Neutrophil (primary cell): ENCODE measurements around the gene ANO2.

ENCODE experiments used
- H3K27ac ChIP-seq: fragments of 200-600 bp; sonication (generic); 2 replicates; pipeline ENCODE4 v1.5.1; 2016; ENCODE audit warnings: mild to moderate bottlenecking, moderate library complexity
- H3K27me3 ChIP-seq: fragments of 200-600 bp; sonication (generic); 2 replicates; pipeline ENCODE4 v1.6.0; 2016; ENCODE audit warnings: mild to moderate bottlenecking
- H3K36me3 ChIP-seq: fragments of 200-600 bp; sonication (generic); 2 replicates; pipeline ENCODE4 v1.5.1; 2017
- H3K4me1 ChIP-seq, 2 experiments: fragments of 200-600 bp in 1 of 2; sonication (generic) in 1 of 2; 1 replicate in 1 of 2; 2 replicates in 1 of 2; pipeline versions ENCODE4 v1.5.1 to v1.6.1; 2013 to 2016; ENCODE audit warnings: low read depth in 1 of 2, low read length in 1 of 2, mild to moderate bottlenecking in 1 of 2, moderate library complexity in 1 of 2; ENCODE audit not compliant: control insufficient read depth in 1 of 2, insufficient read depth in 1 of 2
- H3K4me3 ChIP-seq, 2 experiments: fragments of 200-600 bp in 1 of 2; sonication (generic) in 1 of 2; 1 replicate in 1 of 2; 2 replicates in 1 of 2; pipeline ENCODE4 v1.5.1; 2013 to 2016; ENCODE audit warnings: low read depth in 1 of 2, low read length in 1 of 2, mild to moderate bottlenecking in 1 of 2, moderate library complexity in 1 of 2
- H3K9me3 ChIP-seq: fragments of 200-600 bp; sonication (generic); 2 replicates; pipeline ENCODE4 v1.5.1; 2016
- TF ChIP-seq, protein P1 (sequence below): fragments of 200-600 bp; sonication (generic); IDR thresholded peaks from 2 replicates; pipeline ENCODE4 v1.5.1; 2016; ENCODE audit warnings: antibody characterized with exemption

Gene ANO2

DNA sequence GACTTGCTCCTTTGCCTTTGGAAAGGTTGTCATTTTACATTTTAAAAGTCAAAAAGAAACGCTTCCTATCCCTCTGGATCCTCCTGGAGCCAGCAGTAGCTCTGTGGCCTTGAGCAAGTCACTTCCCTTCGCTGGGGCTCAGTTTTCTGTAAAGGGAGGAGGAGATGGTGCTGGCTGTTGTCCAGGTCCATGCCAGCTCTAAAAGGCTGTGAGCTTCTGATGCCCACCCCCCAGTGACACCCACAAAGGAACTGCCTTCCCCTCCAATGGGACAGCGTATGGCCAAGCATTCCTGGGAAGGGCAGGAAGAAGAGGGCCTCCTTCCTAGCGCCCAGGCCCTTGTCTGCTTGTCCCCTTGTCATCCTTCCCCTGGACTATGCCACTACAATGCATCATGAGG, 431.7 kb downstream of the ANO2 start:
- Histone ChIP-seq H3K36me3 (no peaks in the 10 kb centered on the region), H3K27ac (no peak overlapping the region), H3K4me1 (no peaks in the 10 kb centered on the region), H3K9me3 (no peaks in the 10 kb centered on the region), H3K27me3 (peaks cover 7% of the 10 kb centered on the region), H3K4me3 (no peak overlapping the region)
- TF ChIP-seq, protein P1, sequence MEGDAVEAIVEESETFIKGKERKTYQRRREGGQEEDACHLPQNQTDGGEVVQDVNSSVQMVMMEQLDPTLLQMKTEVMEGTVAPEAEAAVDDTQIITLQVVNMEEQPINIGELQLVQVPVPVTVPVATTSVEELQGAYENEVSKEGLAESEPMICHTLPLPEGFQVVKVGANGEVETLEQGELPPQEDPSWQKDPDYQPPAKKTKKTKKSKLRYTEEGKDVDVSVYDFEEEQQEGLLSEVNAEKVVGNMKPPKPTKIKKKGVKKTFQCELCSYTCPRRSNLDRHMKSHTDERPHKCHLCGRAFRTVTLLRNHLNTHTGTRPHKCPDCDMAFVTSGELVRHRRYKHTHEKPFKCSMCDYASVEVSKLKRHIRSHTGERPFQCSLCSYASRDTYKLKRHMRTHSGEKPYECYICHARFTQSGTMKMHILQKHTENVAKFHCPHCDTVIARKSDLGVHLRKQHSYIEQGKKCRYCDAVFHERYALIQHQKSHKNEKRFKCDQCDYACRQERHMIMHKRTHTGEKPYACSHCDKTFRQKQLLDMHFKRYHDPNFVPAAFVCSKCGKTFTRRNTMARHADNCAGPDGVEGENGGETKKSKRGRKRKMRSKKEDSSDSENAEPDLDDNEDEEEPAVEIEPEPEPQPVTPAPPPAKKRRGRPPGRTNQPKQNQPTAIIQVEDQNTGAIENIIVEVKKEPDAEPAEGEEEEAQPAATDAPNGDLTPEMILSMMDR, result no peak
